22Rv1 (cell line): ENCODE data around the gene SPINK5.

Experiments used
- H3K27ac ChIP-seq: fragments of 450-650 bp; 2 replicates; pipeline ENCODE4 v1.5.1; 2017
- CTCF ChIP-seq: fragments of 450-650 bp; IDR thresholded peaks from 2 replicates; pipeline ENCODE4 v1.5.1; 2017; ENCODE audit warnings: mild to moderate bottlenecking
- ZFX ChIP-seq: fragments of 450-650 bp; IDR thresholded peaks from 2 replicates; pipeline ENCODE4 v1.6.1; 2017; ENCODE audit warnings: antibody characterized with exemption, borderline replicate concordance

SPINK5 gene

GRCh38 chr5:148091991-148092964 lies 28.5 kb downstream of the SPINK5 start:
- no peak for TF ChIP-seq CTCF
- no peak for TF ChIP-seq ZFX
- H3K27ac ChIP-seq, result no peak overlapping the region

GRCh38 chr5:148094336-148094735 lies 30.6 kb downstream of the SPINK5 start:
- H3K27ac ChIP-seq, result no peak overlapping the region
- no peak for TF ChIP-seq CTCF
- TF ChIP-seq ZFX, result no peak

- no peak overlapping the region for H3K27ac ChIP-seq
- TF ChIP-seq ZFX (no peak), CTCF (no peak)
These were observed 40.4 kb downstream of the SPINK5 start for GRCh38 chr5:148104226-148104625.

GRCh38 chr5:148107608-148108007 lies 43.8 kb downstream of the SPINK5 start:
- TF ChIP-seq ZFX (no peak), CTCF (peak; percentile 48)
- no peak overlapping the region for H3K27ac ChIP-seq

GRCh38 chr5:148113243-148113642 lies 49.5 kb downstream of the SPINK5 start:
- no peak overlapping the region for H3K27ac ChIP-seq
- TF ChIP-seq ZFX (no peak), CTCF (no peak)

- TF ChIP-seq CTCF, result no peak
- TF ChIP-seq ZFX, result no peak
- H3K27ac ChIP-seq, result peak overlapping the region; percentile 51
These were observed 56.5 kb downstream of the SPINK5 start for GRCh38 chr5:148120317-148120716.

- TF ChIP-seq ZFX, result no peak
- 0 out of 2 replicates have a peak, but pooled peaks have one; percentile 3 for TF ChIP-seq CTCF
- no peak overlapping the region for H3K27ac ChIP-seq
These were observed 61.9 kb downstream of the SPINK5 start for GRCh38 chr5:148125641-148126040.
